HepG2 (cell line): ENCODE results near the gene MRPL30. TPM values are rescaled to one million over a fixed set of nuclear protein-coding genes. Genes with fewer than 3 reads are reported as not detected.

Experiments used
- ATF1 ChIP-seq: IDR thresholded peaks from 2 replicates; pipeline ENCODE4 v1.6.1; 2016; ENCODE audit warnings: mild to moderate bottlenecking, control low read depth
- ESRRA ChIP-seq: sonication (generic); formaldehyde crosslinking; IDR thresholded peaks from 2 replicates; pipeline ENCODE4 v1.5.1; 2020; ENCODE audit warnings: mild to moderate bottlenecking, low read depth, missing genetic modification reagents
- FOXA1 ChIP-seq, 2 experiments: fragments of 450-650 bp in 1 of 2; sonication (generic) in 1 of 2; formaldehyde crosslinking in 1 of 2; IDR thresholded peaks; 2 replicates each; pipeline versions ENCODE4 v1.4.0 to v1.6.1; 2016 to 2020; ENCODE audit warnings: missing genetic modification reagents in 1 of 2
- HNRNPLL ChIP-seq: fragments of 200-400 bp; formaldehyde crosslinking; IDR thresholded peaks from 2 replicates; pipeline ENCODE4 v1.6.1; 2017; ENCODE audit warnings: mild to moderate bottlenecking, low read depth, low read length; ENCODE audit not compliant: poor library complexity, severe bottlenecking
- KLF16 ChIP-seq, 2 experiments: sonication (generic) in 1 of 2; formaldehyde crosslinking in 1 of 2; IDR thresholded peaks; 2 replicates each; pipeline versions ENCODE4 v1.6.1 to v1.8.0; 2016 to 2023; ENCODE audit warnings: missing genetic modification reagents in 2 of 2, missing compliant biosample characterization in 1 of 2
- POLR2AphosphoS5 ChIP-seq: IDR thresholded peaks from 2 replicates; pipeline ENCODE4 v1.6.1; 2012; ENCODE audit warnings: low read depth, low read length
- U2AF2 ChIP-seq: fragments of 200-400 bp; formaldehyde crosslinking; IDR thresholded peaks from 2 replicates; pipeline ENCODE4 v1.6.1; 2017; ENCODE audit warnings: low read depth, mild to moderate bottlenecking, low read length
- ZNF124 ChIP-seq: sonication (generic); formaldehyde crosslinking; IDR thresholded peaks from 2 replicates; pipeline ENCODE4 v1.4.0; 2020; ENCODE audit warnings: missing genetic modification reagents
- ZNF451 ChIP-seq: sonication (generic); formaldehyde crosslinking; IDR thresholded peaks from 2 replicates; pipeline ENCODE4 v1.5.0; 2020; ENCODE audit warnings: mild to moderate bottlenecking, missing genetic modification reagents
- ZNF547 ChIP-seq: sonication (generic); formaldehyde crosslinking; IDR thresholded peaks from 2 replicates; pipeline ENCODE4 v1.5.1; 2020; ENCODE audit warnings: mild to moderate bottlenecking, missing genetic modification reagents
- ZNF569 ChIP-seq: sonication (generic); formaldehyde crosslinking; IDR thresholded peaks from 2 replicates; pipeline ENCODE4 v1.5.0; 2020; ENCODE audit warnings: mild to moderate bottlenecking, missing genetic modification reagents, moderate library complexity, borderline replicate concordance
- ZNF749 ChIP-seq: sonication (generic); formaldehyde crosslinking; IDR thresholded peaks from 2 replicates; pipeline ENCODE4 v1.8.0; 2022; ENCODE audit warnings: mild to moderate bottlenecking, missing genetic modification reagents, moderate library complexity, borderline replicate concordance
- ZNF768 ChIP-seq: sonication (generic); formaldehyde crosslinking; IDR thresholded peaks from 2 replicates; pipeline ENCODE4 v1.4.0; 2020; ENCODE audit warnings: missing genetic modification reagents
- polyA plus RNA-seq, 8 experiments: library from polyadenylated mRNA; depleted of rRNA in 3 of 8; stranded (reverse) in 7 of 8; unstranded in 1 of 8; fragments of >200 nt; fragmentation: Illumina TruSeq in 4 of 8; extraction: Trizol in 4 of 8; gene quantifications; 2 replicates each; pipeline versions ENCODE4 v1.2.1 to v1.2.3, GENCODE V29; 2011 to 2016; ENCODE audit warnings: low read depth in 4 of 8, missing spikeins in 1 of 8, mixed read lengths in 1 of 8; ENCODE audit not compliant: insufficient read depth in 1 of 8
- total RNA-seq, 5 experiments: library from RNA; depleted of rRNA; stranded (reverse); fragments of >200 nt; fragmentation: Illumina TruSeq; extraction: Trizol; gene quantifications; 2 replicates each; pipeline ENCODE4 v1.2.3, GENCODE V29; 2016; ENCODE audit warnings: low read depth in 1 of 5
- TF ChIP-seq, protein P1 (sequence below): sonication (generic); formaldehyde crosslinking; IDR thresholded peaks from 2 replicates; pipeline ENCODE4 v1.4.0; 2020; ENCODE audit warnings: missing genetic modification reagents, mild to moderate bottlenecking, borderline replicate concordance
- TF ChIP-seq, protein P2 (sequence below): sonication (generic); formaldehyde crosslinking; IDR thresholded peaks from 2 replicates; pipeline ENCODE4 v1.9.0; 2021; ENCODE audit warnings: missing genetic modification reagents, borderline replicate concordance
- TF ChIP-seq, protein P3 (sequence below), 2 experiments: sonication (generic) in 1 of 2; formaldehyde crosslinking in 1 of 2; IDR thresholded peaks; 2 replicates each; pipeline versions ENCODE4 v1.4.0 to v1.6.1; 2018 to 2020; ENCODE audit warnings: missing genetic modification reagents in 2 of 2, borderline replicate concordance in 1 of 2, low read depth in 1 of 2, mild to moderate bottlenecking in 1 of 2, missing biosample characterization in 1 of 2
- TF ChIP-seq, protein P4 (sequence below): sonication (generic); formaldehyde crosslinking; IDR thresholded peaks from 2 replicates; pipeline ENCODE4 v1.5.0; 2020; ENCODE audit warnings: missing genetic modification reagents, mild to moderate bottlenecking, borderline replicate concordance

MRPL30 gene
- total and polyA plus RNA-seq, 2 of the 13 experiments (the other 11 are each of a cell fraction or from before 2014, with no cell fraction given) = 30.2 to 75.3 TPM

DNA sequence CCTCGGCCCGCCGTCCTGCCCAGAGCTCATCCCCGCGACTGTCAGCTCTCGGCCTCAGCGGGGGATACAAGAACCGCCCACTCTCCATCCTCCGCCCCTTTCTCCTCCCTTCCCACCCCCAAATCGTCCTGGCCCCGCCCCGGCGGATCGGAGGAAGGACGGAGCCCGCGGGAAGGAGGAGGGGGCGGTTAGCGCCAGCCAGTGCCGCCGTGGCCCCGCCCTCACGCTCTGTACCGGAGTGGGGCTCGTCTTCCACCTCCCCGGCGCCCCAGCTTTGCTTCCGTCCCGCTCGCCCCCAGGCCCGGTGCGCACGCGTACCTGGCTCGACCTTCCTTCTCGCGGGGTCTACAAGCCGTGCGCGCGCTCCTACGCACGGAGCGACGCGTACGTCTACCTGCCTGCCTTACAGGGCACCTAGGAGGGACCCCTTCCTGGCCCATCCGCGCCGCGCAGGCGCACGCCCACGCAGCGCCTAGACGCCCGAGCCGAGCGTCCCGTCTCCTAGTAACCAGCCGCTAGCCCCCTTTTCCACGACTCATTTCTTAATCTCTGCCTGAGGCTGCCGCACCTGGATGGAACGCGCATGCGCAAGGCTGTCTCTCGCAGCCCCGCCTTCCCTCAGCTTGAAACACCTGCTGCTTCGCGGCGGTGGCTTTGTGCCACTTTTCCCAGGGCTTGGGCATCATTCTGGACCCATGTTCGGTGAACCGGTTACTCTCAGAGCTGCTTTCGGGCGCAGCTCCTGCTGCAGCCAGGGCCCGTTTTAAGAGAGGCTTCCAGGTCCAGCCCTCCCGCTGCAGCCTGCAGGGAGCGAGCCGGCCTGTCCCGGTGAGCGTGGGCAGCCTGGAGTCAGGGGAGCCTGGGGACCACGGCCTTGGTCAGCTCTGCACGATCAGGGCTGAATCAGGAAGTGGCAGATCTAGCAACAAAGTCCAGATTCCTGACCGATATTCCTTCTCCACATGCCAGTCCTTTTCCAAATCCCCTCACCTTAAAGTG lies 39.6 kb upstream of the MRPL30 start, which contains the start of gene C2orf15 (continued):
- TF ChIP-seq, protein P1, sequence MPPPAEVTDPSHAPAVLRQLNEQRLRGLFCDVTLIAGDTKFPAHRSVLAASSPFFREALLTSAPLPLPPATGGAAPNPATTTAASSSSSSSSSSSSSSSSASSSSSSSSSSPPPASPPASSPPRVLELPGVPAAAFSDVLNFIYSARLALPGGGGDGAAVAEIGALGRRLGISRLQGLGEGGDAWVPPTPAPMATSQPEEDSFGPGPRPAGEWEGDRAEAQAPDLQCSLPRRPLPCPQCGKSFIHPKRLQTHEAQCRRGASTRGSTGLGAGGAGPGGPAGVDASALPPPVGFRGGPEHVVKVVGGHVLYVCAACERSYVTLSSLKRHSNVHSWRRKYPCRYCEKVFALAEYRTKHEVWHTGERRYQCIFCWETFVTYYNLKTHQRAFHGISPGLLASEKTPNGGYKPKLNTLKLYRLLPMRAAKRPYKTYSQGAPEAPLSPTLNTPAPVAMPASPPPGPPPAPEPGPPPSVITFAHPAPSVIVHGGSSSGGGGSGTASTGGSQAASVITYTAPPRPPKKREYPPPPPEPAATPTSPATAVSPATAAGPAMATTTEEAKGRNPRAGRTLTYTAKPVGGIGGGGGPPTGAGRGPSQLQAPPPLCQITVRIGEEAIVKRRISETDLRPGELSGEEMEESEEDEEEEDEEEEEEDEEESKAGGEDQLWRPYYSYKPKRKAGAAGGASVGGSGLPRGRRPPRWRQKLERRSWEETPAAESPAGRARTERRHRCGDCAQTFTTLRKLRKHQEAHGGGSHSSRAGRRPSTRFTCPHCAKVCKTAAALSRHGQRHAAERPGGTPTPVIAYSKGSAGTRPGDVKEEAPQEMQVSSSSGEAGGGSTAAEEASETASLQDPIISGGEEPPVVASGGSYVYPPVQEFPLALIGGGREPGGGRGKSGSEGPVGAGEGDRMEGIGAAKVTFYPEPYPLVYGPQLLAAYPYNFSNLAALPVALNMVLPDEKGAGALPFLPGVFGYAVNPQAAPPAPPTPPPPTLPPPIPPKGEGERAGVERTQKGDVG (CRISPR knock-in tag) = peak; percentile 53; the same call in 1 of the 2 replicates
- TF ChIP-seq, protein P2, sequence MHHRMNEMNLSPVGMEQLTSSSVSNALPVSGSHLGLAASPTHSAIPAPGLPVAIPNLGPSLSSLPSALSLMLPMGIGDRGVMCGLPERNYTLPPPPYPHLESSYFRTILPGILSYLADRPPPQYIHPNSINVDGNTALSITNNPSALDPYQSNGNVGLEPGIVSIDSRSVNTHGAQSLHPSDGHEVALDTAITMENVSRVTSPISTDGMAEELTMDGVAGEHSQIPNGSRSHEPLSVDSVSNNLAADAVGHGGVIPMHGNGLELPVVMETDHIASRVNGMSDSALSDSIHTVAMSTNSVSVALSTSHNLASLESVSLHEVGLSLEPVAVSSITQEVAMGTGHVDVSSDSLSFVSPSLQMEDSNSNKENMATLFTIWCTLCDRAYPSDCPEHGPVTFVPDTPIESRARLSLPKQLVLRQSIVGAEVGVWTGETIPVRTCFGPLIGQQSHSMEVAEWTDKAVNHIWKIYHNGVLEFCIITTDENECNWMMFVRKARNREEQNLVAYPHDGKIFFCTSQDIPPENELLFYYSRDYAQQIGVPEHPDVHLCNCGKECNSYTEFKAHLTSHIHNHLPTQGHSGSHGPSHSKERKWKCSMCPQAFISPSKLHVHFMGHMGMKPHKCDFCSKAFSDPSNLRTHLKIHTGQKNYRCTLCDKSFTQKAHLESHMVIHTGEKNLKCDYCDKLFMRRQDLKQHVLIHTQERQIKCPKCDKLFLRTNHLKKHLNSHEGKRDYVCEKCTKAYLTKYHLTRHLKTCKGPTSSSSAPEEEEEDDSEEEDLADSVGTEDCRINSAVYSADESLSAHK (CRISPR knock-in tag) = no peak
- TF ChIP-seq U2AF2 (no peak), ATF1 (CRISPR knock-in tag) (no peak), ZNF569 (CRISPR knock-in tag) (peak; percentile 87; the same call in 1 of the 2 replicates), ZNF124 (CRISPR knock-in tag) (peak; percentile 92), KLF16 (CRISPR knock-in tag; IDR thresholded peaks at IDR 0.05) (peak in 1 of 2 experiments; percentile 75; a peak in 2 of 4 replicates), FOXA1 (IDR thresholded peaks at IDR 0.05) (no peak), FOXA1 (CRISPR knock-in tag; IDR thresholded peaks at IDR 0.05) (peak; percentile 30; the same call in 1 of the 2 replicates), ZNF451 (CRISPR knock-in tag) (peak; percentile 93; the same call in 1 of the 2 replicates), ZNF749 (0 out of 2 replicates have a peak, but pooled peaks have one; percentile 53), ESRRA (no peak; the same call in none of the 2 replicates), POLR2AphosphoS5 (peak; percentile 98), ZNF768 (CRISPR knock-in tag) (0 out of 2 replicates have a peak, but pooled peaks have one; percentile 1), ZNF547 (CRISPR knock-in tag) (peak; percentile 85), HNRNPLL (peak; percentile 92)
- TF ChIP-seq, protein P3, sequence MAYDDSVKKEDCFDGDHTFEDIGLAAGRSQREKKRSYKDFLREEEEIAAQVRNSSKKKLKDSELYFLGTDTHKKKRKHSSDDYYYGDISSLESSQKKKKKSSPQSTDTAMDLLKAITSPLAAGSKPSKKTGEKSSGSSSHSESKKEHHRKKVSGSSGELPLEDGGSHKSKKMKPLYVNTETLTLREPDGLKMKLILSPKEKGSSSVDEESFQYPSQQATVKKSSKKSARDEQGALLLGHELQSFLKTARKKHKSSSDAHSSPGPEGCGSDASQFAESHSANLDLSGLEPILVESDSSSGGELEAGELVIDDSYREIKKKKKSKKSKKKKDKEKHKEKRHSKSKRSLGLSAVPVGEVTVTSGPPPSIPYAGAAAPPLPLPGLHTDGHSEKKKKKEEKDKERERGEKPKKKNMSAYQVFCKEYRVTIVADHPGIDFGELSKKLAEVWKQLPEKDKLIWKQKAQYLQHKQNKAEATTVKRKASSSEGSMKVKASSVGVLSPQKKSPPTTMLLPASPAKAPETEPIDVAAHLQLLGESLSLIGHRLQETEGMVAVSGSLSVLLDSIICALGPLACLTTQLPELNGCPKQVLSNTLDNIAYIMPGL (CRISPR knock-in tag; IDR thresholded peaks at IDR 0.05; ENCODE audit: borderline replicate concordance in 1 of 2, low read depth in 1 of 2) = peak; percentile 6 to 43
- TF ChIP-seq, protein P4, sequence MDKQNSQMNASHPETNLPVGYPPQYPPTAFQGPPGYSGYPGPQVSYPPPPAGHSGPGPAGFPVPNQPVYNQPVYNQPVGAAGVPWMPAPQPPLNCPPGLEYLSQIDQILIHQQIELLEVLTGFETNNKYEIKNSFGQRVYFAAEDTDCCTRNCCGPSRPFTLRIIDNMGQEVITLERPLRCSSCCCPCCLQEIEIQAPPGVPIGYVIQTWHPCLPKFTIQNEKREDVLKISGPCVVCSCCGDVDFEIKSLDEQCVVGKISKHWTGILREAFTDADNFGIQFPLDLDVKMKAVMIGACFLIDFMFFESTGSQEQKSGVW (CRISPR knock-in tag) = no peak
